Fibroblast of skin of left quadriceps (primary cell): ENCODE data around the gene GEMIN8.
A peak's percentile ranks its signal among the peaks of the same experiment; 100 is the strongest.

Source experiments
- DNase-seq, 2 experiments: peaks; one replicate each; pipeline ENCODE4 v3.0.0-alpha.2; 2013; ENCODE audit warnings: low read depth in 2 of 2

GEMIN8 gene

GRCh38 chrX:14015941-14016340 is 13.8 kb downstream of the GEMIN8 start:
- peak; percentile 44 to 47 for DNase-seq

DNA sequence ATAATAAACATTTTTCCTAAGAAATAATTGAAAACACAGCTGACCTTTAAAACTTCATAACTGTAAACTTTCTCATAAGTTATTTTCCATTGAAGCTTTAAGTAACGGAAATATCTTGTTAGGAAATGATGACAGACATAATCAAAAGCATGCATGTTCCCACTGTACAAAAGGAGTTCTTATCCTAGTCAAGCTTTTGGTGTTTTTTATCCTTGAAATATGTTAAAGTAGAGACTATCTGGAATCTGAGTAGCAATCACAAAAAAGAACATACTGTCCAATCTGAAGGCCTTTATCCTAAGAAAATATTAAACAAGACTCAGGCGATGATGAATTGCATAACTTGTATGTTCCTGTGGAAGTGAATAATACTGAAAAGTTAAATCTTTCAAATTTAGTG is 14.4 kb downstream of the GEMIN8 start:
- no peak for DNase-seq

GRCh38 chrX:14014526-14014925 is 15.2 kb downstream of the GEMIN8 start:
- DNase-seq: no peak

- DNase-seq: no peak
Measured at GRCh38 chrX:14013054-14013453, 16.6 kb downstream of the GEMIN8 start.

DNA sequence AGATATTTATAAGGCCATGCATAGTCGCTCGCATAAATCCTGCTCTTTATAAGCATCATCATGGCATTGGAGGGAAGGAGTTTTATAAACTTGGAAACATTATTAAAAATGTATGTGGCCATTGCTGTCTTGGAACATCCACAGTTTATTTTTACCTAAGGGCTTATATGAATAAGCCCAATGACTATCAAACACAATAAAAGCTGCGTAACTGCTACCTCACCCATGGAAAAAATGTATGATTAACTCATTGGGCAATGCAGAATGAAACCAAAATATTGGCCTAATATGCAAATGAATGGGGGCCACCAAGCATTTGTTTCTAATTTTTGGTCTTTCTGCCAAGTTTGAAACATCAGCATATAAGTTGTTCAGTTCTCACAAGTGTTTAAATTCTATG is 19.1 kb downstream of the GEMIN8 start:
- no peak for DNase-seq

GRCh38 chrX:14006540-14006939 is 23.2 kb downstream of the GEMIN8 start:
- DNase-seq: no peak

GRCh38 chrX:14003876-14004425 is 25.7 kb downstream of the GEMIN8 start:
- DNase-seq: no peak

GRCh38 chrX:14003028-14003427 is 26.7 kb downstream of the GEMIN8 start:
- no peak for DNase-seq

DNA sequence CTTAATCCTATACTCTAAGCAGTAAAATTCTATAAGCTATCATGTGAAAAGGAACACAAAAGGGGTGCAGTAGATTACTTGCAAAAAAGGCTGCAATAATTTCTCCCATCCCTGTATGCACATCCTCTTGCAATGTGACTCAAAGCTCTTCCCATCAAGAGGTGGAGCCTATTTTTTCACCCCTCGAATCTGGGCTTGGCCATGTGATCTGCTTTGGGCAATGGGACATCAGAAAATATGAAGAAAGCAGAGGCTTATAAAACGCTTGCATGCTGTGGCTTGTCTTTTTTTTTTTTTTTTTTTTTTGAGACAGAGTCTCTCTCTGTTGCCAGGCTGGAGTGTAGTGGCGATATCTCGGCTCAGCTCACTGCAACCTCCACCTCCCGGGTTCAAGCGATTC is 33.0 kb downstream of the GEMIN8 start:
- DNase-seq: no peak

DNA sequence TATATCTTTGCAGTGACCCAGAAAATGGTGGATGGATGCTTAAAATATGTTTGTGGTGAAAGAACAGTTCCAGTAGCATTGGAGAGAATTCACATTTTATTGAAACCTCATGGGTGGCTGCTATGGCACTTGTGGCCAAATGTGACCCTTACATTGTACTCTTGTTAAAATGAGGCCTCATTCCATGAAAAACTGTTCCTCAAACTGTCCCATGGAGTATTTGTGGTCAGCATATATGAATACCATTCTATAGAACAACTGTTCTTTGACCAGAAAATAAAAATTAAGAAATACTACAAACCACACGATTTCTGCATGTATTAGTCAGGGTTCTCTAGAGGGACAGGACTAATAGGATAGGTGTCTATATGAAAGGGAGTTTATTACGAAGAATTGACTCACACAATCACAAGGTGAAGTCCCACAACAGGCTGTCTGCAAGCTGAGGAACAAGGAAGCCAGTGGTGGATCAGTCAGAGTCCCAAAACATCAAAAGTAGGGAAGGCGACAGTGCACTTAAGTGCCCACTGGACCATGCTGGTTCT is 35.1 kb downstream of the GEMIN8 start:
- no peak for DNase-seq

DNA sequence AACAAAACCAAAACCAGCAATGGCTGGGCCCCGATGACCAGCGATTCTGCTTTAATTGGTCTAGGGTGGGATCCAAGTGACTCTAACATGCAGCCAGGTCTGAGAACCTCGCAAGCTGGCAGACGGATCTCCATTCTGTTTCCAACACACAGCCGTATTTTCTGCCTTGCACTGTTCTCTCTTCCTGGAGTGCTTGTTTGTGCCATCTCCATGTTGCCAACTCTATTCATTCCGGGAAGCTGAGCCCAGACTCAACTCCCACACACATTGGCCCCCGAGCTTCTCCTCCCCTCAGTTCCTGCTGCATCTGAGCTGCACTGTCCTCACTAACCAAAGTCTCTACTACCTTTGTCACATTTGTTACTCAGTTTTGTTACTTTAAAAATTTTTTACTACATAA is 35.6 kb downstream of the GEMIN8 start:
- DNase-seq: no peak

- DNase-seq: no peak
Measured at GRCh38 chrX:13990126-13990800, 39.4 kb downstream of the GEMIN8 start.

DNA sequence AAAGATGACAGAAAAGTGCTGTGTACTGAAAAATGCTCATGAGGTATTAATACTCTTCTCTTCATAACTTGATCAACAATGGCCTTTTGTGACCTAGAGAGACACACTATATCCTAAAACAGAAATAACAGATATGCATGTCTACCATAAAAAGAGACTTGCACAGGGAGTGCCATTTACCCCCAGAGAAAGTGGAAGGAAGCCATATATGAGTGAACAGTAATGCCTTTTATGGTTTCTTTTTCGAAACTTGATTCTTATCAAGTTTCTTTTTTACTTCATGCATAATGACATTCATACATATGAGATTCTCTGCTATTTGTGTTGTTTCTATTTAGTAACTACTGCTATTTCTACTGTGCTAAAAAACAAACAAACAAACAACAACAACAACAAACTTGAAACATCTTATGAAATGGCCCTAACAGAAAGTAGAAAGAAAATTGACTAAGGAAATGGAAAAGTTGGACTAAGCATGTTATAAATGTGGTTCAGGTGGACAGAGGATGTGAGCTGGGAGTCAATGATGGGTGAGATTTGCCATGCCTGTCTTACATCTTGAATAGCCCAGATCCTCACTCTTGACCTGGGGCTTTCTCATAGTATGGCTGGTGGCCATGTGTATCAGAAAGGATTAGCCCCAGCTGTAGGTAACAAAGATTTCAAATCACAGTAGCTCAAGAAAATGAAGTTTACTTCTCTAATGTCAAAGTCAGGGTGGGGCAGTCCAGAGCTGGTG is 43.8 kb downstream of the GEMIN8 start:
- no peak for DNase-seq

DNA sequence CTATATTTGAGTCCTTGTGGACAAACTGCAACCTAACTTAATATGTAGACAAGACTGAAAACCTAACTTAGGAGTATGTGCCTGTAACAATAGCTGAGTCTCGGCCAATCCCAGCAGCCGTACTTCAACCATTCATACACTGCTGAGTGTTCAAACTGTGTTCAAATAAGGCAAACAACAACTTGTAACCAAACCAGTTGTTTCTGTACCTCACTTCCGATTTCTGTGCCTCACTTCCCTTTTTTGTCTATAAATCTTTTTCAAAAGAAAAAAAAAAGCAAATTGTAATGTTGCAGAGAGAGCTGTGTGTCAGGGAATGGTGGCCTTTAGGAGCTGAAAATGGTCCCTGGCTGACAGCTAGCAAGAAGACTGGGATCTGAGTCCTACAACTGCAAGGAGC is 46.0 kb downstream of the GEMIN8 start:
- no peak for DNase-seq

- no peak for DNase-seq
Measured at GRCh38 chrX:13968198-13968597, 61.5 kb downstream of the GEMIN8 start.

DNA sequence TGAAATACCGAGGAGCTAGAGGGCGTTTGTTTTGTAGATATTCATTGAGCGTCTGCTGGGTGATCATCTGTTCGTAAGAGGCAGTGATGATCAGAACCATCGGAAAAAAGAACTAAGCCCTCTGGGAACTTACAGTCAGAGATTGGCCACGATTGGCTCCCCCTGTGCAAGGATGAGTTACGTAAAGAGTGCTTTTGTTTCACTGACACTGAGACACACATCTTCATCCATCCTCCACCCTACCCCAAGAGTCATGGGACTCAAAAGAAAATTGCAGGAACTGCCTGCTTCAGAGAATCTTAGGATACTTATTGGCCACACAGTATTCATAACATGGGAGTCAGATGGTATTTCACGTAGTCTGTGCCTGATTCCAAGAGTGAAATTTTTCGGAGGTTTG is 62.1 kb downstream of the GEMIN8 start:
- DNase-seq: no peak

GRCh38 chrX:13966793-13967125 is 62.9 kb downstream of the GEMIN8 start:
- no peak for DNase-seq

- no peak for DNase-seq
Measured at GRCh38 chrX:13966071-13966792, 63.5 kb downstream of the GEMIN8 start.

- no peak for DNase-seq
Measured at GRCh38 chrX:13965531-13965930, 64.2 kb downstream of the GEMIN8 start.

GRCh38 chrX:13956998-13957397 is 72.7 kb downstream of the GEMIN8 start:
- no peak for DNase-seq
